ENCODE measurements around the gene CCR3.
"Not testable (repeated sequence)": the region's sequence is repeated elsewhere in the genome, so short reads cannot be mapped to it uniquely, and the experiment has no call there.

The CCR3 gene

GRCh38 chr3:46242120-46242519 lies at the start of gene CCR3:
Gene CCR3 (plus strand): TSS chr3:46242460. CDS start chr3:46265159, 22,699 bp downstream.
- DNase-seq (ENCODE audit: low read depth, low spot score): no peak

- DNase-seq (ENCODE audit: low read depth, low spot score): no peak
Measured at GRCh38 chr3:46192939-46193338, 49.3 kb upstream of the CCR3 start.

GRCh38 chr3:46193436-46193835 lies 48.8 kb upstream of the CCR3 start:
- DNase-seq (ENCODE audit: low read depth, low spot score): no peak

DNA sequence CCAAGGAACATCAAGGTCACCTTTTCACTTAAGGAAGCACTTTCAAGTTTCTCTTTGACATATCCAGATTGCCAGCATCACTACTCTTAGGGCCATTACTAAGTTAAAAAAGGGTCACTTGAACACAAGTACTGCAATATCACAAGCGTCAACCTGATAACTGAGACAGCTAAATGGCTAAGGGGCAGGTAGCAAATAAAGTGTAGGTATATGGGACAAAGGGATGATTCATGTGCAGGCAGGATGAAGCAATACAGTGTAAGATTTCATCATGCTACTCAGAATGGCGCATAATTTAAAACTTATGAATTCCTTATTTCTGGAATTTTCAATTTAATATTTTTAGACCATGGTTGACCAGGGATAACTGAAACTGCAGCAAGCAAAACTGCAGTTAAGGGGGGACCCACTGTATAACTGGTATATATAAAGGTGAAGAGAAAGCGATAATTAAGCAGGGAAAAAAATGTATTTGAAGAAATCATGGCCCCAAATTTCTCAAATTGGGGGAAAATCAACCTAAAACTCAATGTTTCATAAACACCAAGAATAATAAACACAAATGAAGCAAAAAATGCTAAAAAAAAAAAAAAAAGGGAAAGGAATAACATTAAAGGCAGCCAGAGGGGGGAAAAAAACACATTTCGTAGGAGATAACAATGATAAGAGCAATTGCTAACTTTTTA lies 47.2 kb upstream of the CCR3 start:
- DNase-seq (ENCODE audit: low read depth, low spot score): no peak

DNA sequence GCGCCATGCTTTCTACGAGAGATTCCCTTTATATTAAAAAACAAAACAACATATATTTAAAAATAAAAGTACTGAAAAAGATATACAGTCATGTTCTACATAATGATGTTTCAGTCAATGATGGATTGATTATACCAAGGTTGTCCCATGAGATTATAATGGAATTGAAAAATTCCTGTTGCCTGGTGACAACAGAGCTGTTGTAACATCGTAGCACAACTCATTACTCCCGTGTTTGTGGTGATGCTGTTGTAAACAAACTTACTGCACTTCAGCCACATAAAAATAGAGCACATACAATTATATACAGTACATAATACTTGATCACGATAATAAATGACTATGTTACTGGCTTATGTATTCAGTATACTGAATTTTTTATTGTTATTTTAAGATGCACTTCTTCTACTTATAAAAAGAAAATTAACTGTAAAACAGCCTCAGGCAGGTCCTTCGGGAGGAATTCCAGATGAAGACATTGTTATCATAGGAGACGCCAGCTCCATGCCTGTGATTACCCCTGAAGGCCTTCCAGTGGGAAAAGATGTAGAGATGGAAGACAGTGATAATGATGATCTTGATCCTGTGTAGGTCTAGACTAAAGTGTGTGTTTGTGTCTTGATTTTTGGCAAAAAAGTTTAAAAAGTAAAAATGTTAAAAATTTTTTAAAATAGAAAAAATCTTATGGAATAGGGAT lies 45.9 kb upstream of the CCR3 start:
- no peak for DNase-seq (ENCODE audit: low read depth, low spot score)

DNA sequence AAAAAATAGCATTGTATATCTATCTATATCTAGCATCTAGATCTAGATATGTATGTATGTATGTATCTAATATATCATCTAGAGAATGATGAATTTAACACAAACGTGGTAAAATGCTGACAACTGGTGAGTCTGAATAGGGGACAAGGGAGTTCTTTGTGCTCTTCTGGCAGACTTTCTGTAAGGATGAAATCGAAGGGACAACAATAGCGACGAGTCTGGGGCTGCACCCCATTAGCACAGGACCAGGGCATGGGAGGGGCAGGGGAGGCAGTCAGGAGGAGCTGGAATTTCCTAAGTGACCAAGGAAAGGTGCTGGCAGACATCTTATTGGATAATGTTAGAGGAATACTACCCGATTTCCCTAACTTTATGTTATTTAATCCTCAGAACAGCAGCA lies 42.0 kb upstream of the CCR3 start:
- DNase-seq (ENCODE audit: low read depth, low spot score): no peak

DNA sequence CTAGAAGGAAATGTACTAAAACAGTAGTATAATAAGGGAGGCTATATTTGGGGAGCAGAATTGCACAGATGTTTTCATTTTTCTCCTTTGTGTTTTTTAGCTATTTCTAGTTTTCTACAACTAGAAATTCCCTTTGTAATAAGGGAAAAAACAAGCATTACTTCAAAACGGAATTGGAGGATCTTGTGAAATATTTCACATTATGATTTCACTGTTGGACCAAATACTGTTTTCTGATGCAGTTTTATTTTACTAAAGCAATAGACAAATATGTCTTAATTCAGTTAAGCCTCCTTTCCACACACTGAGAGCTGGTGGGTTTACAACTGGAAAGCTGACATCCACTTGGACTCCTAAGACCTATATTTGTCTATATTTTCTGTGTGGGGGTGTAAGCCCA lies 41.5 kb upstream of the CCR3 start:
- no peak for DNase-seq (ENCODE audit: low read depth, low spot score)

GRCh38 chr3:46202535-46202934 lies 39.7 kb upstream of the CCR3 start:
- DNase-seq (ENCODE audit: low read depth, low spot score): no peak

GRCh38 chr3:46203681-46204080 lies 38.6 kb upstream of the CCR3 start:
- no peak for DNase-seq (ENCODE audit: low read depth, low spot score)

GRCh38 chr3:46205286-46205960 lies 36.8 kb upstream of the CCR3 start:
- no peak for DNase-seq (ENCODE audit: low read depth, low spot score)

DNA sequence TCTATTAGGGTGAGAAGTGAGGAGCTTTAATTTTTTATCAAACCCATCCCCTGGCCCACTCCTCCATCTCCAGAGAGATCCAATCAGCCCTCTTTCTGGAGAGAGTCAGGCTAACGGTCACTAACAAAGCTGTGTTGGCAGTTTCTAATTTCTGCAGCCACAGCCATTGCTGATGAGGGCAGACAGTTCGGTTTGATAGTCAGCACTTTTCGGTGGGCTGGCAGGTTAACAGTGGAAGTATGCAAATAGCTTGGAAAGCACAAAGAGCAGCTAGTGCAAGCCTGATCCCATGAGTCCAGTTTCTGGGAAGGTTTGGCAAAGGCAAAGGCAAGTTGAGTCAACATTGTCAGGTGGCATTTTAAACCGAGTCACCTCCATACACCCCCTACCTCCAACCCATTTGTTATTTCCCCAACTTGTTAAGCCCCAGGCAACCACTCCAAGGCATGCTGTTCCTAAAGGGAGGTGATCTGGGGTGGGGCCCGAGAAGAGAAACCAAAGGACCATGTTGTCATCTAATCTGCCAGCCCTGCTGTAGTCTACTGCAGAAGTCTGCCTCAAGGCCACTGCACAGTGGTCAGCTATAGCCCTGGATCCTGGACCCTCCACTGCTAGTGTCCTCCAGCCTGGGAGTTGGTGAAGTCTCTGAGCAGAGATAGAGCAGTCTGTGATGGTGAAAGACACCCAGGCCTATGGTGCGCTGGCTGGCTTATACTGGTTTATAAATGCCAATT lies 35.8 kb upstream of the CCR3 start:
- DNase-seq (ENCODE audit: low read depth, low spot score): no peak

GRCh38 chr3:46207514-46207913 lies 34.7 kb upstream of the CCR3 start:
- DNase-seq (ENCODE audit: low read depth, low spot score): not testable (repeated sequence)

DNA sequence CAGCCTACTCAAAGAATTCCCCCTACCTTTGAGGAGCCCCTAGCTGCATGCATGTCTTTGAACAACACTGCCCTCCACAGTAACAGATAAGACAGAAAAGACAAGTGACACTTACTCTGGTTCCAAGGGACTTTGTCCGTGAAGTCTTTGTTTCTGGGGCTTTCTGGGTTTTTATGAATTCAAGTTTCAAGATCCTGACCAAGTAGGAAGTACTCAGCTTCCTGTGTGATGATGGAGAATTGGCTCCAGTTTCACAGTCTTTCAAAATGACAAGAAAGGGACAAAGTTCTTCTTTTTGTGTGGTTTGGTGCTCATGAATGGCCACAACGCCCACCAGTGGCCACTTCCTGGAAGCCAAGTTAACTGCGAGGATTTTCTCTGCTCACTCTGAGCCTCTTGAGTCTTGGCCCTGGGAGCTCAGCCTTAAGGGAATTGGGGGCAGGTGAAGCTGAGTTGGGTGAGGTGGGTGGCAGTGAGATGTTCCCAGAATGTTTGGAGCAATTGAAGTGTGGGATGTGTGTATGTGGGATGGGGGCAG lies 34.0 kb upstream of the CCR3 start, which contains the start of gene CCR1:
CCR1 (minus strand) TSS at position 147 of the 538 bp plus-strand sequence. CDS start 4,000 bp downstream, outside the sequence.
- DNase-seq (ENCODE audit: low read depth, low spot score): peak; percentile 4

- no peak for DNase-seq (ENCODE audit: low read depth, low spot score)
Measured at GRCh38 chr3:46209053-46209452, 33.2 kb upstream of the CCR3 start.

DNA sequence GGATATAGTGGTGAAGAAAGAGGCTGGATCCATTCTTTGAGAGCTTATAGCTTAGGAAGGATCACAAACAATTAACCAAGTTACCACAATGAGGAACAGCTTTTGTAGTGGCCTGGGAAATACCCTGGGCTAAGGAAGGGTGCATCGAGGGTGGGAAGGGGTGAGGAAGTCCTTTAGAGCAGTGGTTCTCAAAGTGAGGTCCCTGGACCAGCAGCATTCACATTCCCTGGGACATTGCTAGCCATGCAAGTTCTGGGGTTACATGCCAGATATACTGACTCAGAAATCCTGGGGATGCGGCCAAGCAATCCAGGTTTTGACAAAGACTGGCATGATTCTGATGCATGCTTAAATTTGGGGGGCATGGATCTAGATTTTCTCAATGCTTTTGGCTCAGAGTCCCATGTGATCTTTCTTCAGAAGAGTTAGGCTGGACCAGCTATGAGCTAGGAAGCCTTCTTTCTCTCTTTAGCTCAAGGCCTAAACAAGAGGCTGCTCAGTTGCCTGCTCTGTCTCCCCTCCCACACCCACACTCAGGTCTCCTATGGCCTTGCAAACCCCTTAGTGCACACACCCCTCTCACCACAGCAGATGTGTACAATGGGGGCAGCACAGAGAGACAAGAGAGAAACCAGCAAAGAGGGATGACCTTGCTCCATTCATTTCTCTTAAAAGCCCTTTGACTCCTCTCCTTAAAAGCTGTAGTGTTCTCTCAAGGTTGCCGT lies 32.4 kb upstream of the CCR3 start:
- no peak for DNase-seq (ENCODE audit: low read depth, low spot score)

DNA sequence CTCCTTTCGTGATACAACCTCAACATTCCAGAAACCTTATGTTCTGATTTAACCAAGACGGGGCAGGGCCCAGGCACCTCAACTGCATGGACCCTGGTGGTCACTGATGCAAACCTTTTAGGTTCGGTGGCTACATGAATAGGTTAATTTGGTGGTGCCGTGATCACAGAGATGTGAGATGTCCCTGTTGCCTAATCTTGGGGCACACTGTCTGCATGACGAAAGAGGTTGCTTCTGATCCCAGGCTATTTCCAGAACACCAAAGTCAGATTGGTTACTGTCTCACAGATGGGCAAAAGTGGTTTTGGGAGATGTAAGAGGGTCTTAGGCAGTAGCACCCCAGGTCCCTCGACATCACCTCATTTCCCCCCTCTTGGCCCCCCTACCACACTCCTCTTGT lies 30.2 kb upstream of the CCR3 start:
- no peak for DNase-seq (ENCODE audit: low read depth, low spot score)

GRCh38 chr3:46213201-46213600 lies 29.1 kb upstream of the CCR3 start:
- DNase-seq (ENCODE audit: low read depth, low spot score): no peak

DNA sequence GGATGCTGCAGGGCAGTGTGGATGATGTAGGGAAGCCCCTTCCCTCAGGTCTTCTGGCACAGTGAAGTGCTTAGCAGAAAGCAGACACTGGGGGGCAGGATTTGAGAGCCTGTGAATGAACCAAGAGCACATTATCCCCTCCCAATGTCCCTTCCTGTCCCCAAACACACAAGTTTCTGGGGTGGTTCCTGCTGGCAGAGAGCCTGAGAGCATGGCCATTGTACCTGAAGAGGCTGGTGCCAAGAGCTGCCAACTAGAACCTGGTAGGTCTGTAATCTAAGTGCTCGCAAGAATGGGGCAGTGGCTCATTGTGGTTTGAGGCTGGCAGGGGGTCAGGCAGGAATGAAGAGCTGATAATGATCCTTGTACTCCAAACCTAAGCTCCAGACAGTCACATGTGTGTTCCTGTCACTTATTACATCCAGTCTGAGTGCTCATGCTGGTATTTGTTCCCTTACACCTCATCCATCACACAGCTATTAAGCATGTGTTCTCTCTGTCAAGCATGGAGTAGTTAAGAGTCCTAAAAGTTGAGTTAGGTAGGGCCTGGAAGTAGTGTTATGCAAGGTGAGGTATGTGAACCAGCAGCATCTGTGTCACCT lies 27.4 kb upstream of the CCR3 start:
- DNase-seq (ENCODE audit: low read depth, low spot score): no peak

DNA sequence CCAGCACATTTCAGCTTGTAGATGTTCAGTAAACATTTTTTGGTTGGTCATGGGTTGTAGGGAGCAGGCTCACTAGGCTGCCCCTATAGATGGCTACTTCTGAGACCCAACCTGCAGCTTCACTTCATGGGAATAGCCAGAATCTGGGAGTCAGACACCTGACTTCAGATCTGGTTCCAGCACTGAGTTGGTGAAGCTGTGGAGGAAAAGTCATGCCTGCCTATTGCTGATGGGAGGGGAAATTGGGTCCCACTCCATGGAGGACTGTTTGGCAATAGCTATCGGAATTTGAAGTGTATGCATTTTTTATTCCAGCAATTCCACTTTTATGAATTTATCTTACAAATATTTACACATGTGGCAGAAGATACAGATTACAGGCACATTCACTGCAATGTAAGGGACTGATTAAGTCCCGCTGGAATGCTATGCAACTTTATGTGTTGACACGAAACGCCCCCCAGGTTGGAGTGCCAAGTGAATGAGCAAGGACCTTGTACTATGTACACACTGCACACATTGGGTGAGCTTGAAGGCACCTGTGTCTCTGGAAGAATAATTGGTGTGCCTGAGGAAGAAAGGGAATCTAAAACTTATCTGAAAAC lies 26.3 kb upstream of the CCR3 start:
- DNase-seq (ENCODE audit: low read depth, low spot score): no peak

DNA sequence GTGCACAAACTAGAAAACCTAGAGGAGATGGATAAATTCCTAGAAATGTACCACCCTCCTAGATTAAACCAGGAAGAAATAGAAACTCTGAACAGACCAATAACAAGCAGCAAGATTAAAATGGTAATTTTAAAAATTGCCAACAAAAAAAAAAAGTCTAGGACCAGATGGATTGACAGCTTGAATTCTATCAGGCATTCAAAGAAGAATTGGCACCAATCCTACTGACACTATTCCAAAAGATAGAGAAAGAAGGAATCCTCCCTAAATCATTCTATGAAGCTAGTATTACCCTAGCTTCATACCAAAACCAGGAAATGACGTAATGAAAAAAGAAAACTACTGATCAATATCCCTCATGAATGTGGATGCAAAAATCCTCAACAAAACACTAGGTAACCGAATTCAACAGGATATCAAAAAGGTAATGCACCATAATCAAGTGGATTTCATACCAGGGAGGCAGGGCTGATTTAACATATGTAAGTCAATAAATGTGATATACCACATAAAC lies 24.0 kb upstream of the CCR3 start:
- DNase-seq (ENCODE audit: low read depth, low spot score): no peak
